GM12892 (cell line): Measurements from ENCODE around the gene GATA2.

Experiments
- POLR2A ChIP-seq: IDR thresholded peaks from 2 replicates; pipeline ENCODE4 v1.6.1; 2011; ENCODE audit warnings: low read depth, low read length, control low read depth
- POLR2AphosphoS5 ChIP-seq: IDR thresholded peaks from 2 replicates; pipeline ENCODE4 v1.6.1; 2011; ENCODE audit warnings: low read depth, low read length, control low read depth
- TAF1 ChIP-seq: IDR thresholded peaks from 2 replicates; pipeline ENCODE4 v1.6.1; 2011; ENCODE audit warnings: low read depth, mild to moderate bottlenecking, control low read depth, low read length, borderline replicate concordance

GRCh38 chr3:128492671-128493569 lies at the start of gene GATA2:
- TF ChIP-seq POLR2AphosphoS5 (no peak), POLR2A (no peak), TAF1 (no peak)
